NCI-H345 treated with DMSO at 0.1 percent for 48 hours (cell line): ENCODE results near the gene DZIP1L.

Experiments
- DNase-seq: peaks from one replicate; lab custom pipeline; 2025; ENCODE audit not compliant: unreplicated experiment; lab: John Stamatoyannopoulos, UW

The DZIP1L gene

GRCh38 chr3:138036572-138036971 lies 78.8 kb downstream of the DZIP1L start:
- DNase-seq: no peak

- DNase-seq: no peak
These were observed 80.5 kb downstream of the DZIP1L start for GRCh38 chr3:138034918-138035317.

- no peak for DNase-seq
These were observed 82.2 kb downstream of the DZIP1L start for GRCh38 chr3:138033202-138033691.

- no peak for DNase-seq
These were observed 82.8 kb downstream of the DZIP1L start for GRCh38 chr3:138032567-138032966.

DNA sequence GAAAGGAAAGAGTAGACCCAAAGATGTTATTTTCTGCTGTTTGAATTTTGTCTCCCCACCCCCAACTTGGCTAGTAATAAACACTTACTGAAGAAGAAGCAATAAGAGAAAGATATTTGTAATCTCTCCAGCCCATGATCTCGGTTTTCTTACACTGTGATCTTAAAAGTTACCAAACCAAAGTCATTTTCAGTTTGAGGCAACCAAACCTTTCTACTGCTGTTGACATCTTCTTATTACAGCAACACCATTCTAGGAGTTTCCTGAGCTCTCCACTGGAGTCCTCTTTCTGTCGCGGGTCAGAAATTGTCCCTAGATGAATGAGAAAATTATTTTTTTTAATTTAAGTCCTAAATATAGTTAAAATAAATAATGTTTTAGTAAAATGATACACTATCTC lies 83.9 kb downstream of the DZIP1L start:
- DNase-seq: no peak

GRCh38 chr3:138030734-138031280 lies 84.6 kb downstream of the DZIP1L start:
- DNase-seq: no peak

GRCh38 chr3:138027821-138028220 lies 87.6 kb downstream of the DZIP1L start:
- no peak for DNase-seq

DNA sequence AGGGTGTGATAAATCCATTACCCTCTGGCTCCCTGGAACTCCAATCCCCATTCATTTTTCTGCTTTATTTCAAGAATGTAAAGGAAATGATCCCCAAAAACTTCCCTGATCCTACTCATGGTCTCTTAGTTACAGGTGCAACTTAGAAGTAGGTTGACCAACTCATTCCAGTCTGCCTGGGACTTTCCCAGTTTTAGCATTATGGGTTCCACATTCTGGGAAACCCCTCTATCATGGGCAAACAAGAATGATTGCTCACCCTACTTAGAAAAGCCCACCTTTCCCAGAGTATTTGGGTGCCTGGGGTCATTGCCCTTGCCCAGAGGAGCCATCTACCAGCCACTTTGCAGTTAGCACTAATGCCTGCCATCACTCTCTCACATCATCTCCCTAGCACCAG lies 89.9 kb downstream of the DZIP1L start:
- no peak for DNase-seq

DNA sequence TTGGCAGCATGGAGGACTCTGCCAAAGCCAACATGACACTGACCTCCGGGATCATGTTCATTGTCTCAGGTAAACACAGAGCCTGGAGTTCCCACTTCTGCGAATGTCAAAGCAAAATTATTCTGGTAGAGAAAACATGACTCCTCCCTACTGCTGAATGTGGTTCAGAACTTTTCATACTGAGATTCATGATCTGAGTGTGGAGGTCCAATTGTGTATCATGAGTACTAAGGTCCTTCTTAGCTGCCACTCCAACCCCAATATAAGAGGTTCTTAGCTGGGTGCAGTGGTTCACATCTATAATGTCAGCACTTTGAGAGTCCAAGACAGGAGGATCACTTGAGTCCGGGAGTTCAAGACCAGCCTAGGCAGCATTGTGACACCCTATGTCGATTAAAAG lies 91.7 kb downstream of the DZIP1L start:
- no peak for DNase-seq

- no peak for DNase-seq
These were observed 95.9 kb downstream of the DZIP1L start for GRCh38 chr3:138019281-138020069.

DNA sequence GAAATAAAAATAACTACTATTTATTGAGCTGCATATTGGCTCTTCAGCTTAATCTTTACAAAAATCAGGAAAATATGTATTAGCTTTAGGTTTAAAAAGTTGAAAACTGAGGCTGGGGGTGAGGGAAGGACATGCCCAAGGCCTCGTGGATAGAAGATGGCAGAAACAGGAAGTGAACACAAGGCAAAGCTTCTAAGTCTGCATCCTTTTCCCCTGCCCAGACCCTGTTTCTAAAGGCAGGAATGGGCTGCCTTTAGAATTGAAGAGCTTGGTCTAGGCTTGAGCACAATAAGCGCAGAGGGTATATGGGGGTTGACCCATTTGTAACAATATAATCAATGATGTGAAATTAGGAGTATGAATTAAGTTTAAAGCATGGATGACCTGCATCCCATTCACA lies 99.3 kb downstream of the DZIP1L start:
- no peak for DNase-seq

GRCh38 chr3:138012526-138012925 lies 102.9 kb downstream of the DZIP1L start:
- no peak for DNase-seq
